HEK293T (cell line): ENCODE measurements around the gene CRADD.

ENCODE experiments used
- CTCF ChIA-PET: fragments of 350-600 bp; formaldehyde crosslinking; extraction: SDS; loops from one replicate; lab custom pipeline; 2021; ENCODE audit warnings: antibody characterized with exemption, inconsistent platforms; lab: Yijun Ruan, JAX
- POLR2A ChIA-PET: fragments of 350-600 bp; formaldehyde crosslinking; extraction: SDS; loops from one replicate; lab custom pipeline; 2020; ENCODE audit warnings: antibody characterized with exemption, inconsistent platforms; lab: Yijun Ruan, JAX
- DNase-seq: peaks from one replicate; pipeline ENCODE4 v3.0.0; 2012; ENCODE audit warnings: mixed read lengths; ENCODE audit errors: extremely low spot score
- ARNT ChIP-seq: fragments of 450-650 bp; IDR thresholded peaks from 2 replicates; pipeline ENCODE4 v1.6.1; 2017; ENCODE audit warnings: mild to moderate bottlenecking
- BHLHE40 ChIP-seq: fragments of 450-650 bp; IDR thresholded peaks from 2 replicates; pipeline ENCODE4 v1.6.1; 2016; ENCODE audit warnings: mild to moderate bottlenecking, moderate library complexity, borderline replicate concordance
- CTBP1 ChIP-seq: fragments of 450-650 bp; IDR thresholded peaks from 2 replicates; pipeline ENCODE4 v1.6.1; 2016; ENCODE audit warnings: borderline replicate concordance
- ELF4 ChIP-seq: fragments of 450-650 bp; IDR thresholded peaks from 2 replicates; pipeline ENCODE4 v1.6.1; 2017; ENCODE audit warnings: antibody characterized with exemption
- FOXA1 ChIP-seq: fragments of 450-650 bp; IDR thresholded peaks from 2 replicates; pipeline ENCODE4 v1.6.1; 2016; ENCODE audit warnings: mild to moderate bottlenecking
- FOXK2 ChIP-seq: fragments of 450-650 bp; IDR thresholded peaks from 2 replicates; pipeline ENCODE4 v1.6.1; 2016; ENCODE audit warnings: mild to moderate bottlenecking
- FOXM1 ChIP-seq: fragments of 450-650 bp; IDR thresholded peaks from 2 replicates; pipeline ENCODE4 v1.6.1; 2017; ENCODE audit warnings: mild to moderate bottlenecking, borderline replicate concordance
- HDGF ChIP-seq: fragments of 450-650 bp; IDR thresholded peaks from 2 replicates; pipeline ENCODE4 v1.6.1; 2017; ENCODE audit warnings: antibody characterized with exemption, borderline replicate concordance
- L3MBTL2 ChIP-seq: fragments of 450-650 bp; conservative IDR thresholded peaks from 2 replicates; pipeline ENCODE4 v1.6.1; 2016; ENCODE audit warnings: mild to moderate bottlenecking
- LEF1 ChIP-seq: fragments of 450-650 bp; IDR thresholded peaks from 2 replicates; pipeline ENCODE4 v1.6.1; 2017; ENCODE audit warnings: mild to moderate bottlenecking, borderline replicate concordance
- NFRKB ChIP-seq: fragments of 450-650 bp; IDR thresholded peaks from 2 replicates; pipeline ENCODE4 v1.6.1; 2016; ENCODE audit warnings: mild to moderate bottlenecking, moderate library complexity
- SP1 ChIP-seq: fragments of 450-650 bp; IDR thresholded peaks from 2 replicates; pipeline ENCODE4 v1.6.1; 2017
- SUZ12 ChIP-seq: fragments of 450-650 bp; IDR thresholded peaks from 2 replicates; pipeline ENCODE4 v1.6.1; 2016; ENCODE audit warnings: mild to moderate bottlenecking
- TARDBP ChIP-seq: fragments of 450-650 bp; IDR thresholded peaks from 2 replicates; pipeline ENCODE4 v1.6.1; 2016
- ZNF384 ChIP-seq: fragments of 450-650 bp; IDR thresholded peaks from 2 replicates; pipeline ENCODE4 v1.6.1; 2016
- TF ChIP-seq, protein P1 (sequence below): fragments of 450-650 bp; IDR thresholded peaks from 2 replicates; pipeline ENCODE4 v1.6.1; 2016

The CRADD gene

DNA sequence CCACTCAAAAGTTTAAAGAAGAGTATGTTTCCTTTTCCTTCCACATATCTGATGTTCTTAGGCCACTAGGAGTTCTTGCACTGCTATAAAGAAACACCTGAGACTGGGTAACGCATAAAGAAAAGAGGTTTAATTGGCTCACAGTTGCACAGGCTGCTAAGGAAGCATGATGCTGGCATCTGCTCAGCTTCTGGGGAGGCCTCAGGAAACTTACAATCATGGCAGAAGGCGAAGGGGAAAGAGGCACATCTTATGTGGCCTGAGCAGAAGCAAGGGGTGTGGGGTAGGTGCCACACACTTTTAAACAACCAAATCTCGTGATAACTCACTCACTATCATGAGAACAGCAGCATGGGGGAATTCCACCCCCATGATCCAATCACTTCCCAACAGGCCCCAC lies 7.7 kb upstream of the CRADD start:
- POLR2A ChIA-PET: no interaction called here
- DNase-seq: no peak
- CTCF ChIA-PET: no interaction called here
- no peak for TF ChIP-seq FOXK2
- TF ChIP-seq, protein P1, sequence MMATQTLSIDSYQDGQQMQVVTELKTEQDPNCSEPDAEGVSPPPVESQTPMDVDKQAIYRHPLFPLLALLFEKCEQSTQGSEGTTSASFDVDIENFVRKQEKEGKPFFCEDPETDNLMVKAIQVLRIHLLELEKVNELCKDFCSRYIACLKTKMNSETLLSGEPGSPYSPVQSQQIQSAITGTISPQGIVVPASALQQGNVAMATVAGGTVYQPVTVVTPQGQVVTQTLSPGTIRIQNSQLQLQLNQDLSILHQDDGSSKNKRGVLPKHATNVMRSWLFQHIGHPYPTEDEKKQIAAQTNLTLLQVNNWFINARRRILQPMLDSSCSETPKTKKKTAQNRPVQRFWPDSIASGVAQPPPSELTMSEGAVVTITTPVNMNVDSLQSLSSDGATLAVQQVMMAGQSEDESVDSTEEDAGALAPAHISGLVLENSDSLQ: no peak
- TF ChIP-seq NFRKB: no peak
- no peak for TF ChIP-seq CTBP1
- no peak for TF ChIP-seq L3MBTL2
- no peak for TF ChIP-seq HDGF
- no peak for TF ChIP-seq FOXM1
- no peak for TF ChIP-seq ELF4
- TF ChIP-seq FOXA1: no peak
- TF ChIP-seq ZNF384: no peak

- POLR2A ChIA-PET: no interaction called here
Observed at GRCh38 chr12:93670104-93670503, 7.1 kb upstream of the CRADD start.

DNA sequence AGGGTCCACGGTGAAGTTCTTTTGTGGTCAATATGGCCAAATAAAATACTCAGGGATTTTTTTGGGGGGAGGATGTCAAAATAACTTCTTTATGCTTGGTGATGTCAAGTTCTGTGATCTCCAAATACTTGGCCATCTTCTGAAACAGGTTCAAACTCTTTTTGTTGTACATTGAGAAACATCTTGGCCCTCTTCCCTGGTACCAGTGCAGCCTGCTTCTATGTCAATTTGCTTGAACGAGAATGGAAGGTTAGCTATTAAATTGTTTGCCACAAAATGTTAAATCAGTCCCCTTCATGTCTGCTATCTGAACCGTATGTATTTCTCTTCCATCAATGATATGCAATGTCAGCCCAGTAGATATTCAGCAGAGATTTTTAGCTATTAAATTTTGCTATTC lies 6.1 kb upstream of the CRADD start:
- no peak for DNase-seq
- ChIA-PET CTCF (no interaction called here), POLR2A (no interaction called here)
- TF ChIP-seq SUZ12 (no peak), ZNF384 (no peak), LEF1 (no peak), NFRKB (no peak), FOXM1 (no peak), ARNT (no peak), FOXK2 (no peak), BHLHE40 (no peak), HDGF (no peak), SP1 (no peak), ELF4 (no peak), L3MBTL2 (no peak), TARDBP (no peak), CTBP1 (no peak), FOXA1 (no peak)
- TF ChIP-seq, protein P1: no peak

More at GRCh38 chr12:93670104-93670503, 7.1 kb upstream of the CRADD start:
- DNase-seq: no peak
- TF ChIP-seq BHLHE40 (no peak), FOXK2 (no peak), FOXM1 (no peak), HDGF (no peak), SP1 (no peak), NFRKB (no peak), L3MBTL2 (no peak), ELF4 (no peak), LEF1 (no peak), SUZ12 (no peak), TARDBP (no peak), CTBP1 (no peak), FOXA1 (no peak), ARNT (no peak), ZNF384 (no peak)
- TF ChIP-seq, protein P1: no peak
- CTCF ChIA-PET: no interaction called here

GRCh38 chr12:93673084-93673483 lies 4.1 kb upstream of the CRADD start:
- CTCF ChIA-PET: no interaction called here
- no peak for TF ChIP-seq CTBP1
- TF ChIP-seq FOXK2: no peak
- no peak for TF ChIP-seq L3MBTL2
- TF ChIP-seq HDGF: no peak
- TF ChIP-seq ELF4: no peak
- TF ChIP-seq FOXA1: no peak
- TF ChIP-seq NFRKB: no peak
- TF ChIP-seq BHLHE40: no peak
- no peak for TF ChIP-seq SUZ12
- no peak for TF ChIP-seq LEF1
- TF ChIP-seq ARNT: no peak
- no peak for TF ChIP-seq ZNF384
- TF ChIP-seq TARDBP: no peak
- no peak for DNase-seq
- POLR2A ChIA-PET: no interaction called here

- no peak for TF ChIP-seq FOXA1
- no peak for TF ChIP-seq FOXK2
- no peak for TF ChIP-seq FOXM1
- no peak for TF ChIP-seq ARNT
- TF ChIP-seq NFRKB: no peak
- no peak for TF ChIP-seq BHLHE40
- TF ChIP-seq HDGF: no peak
- no peak for TF ChIP-seq ZNF384
- TF ChIP-seq LEF1: no peak
- no peak for TF ChIP-seq TARDBP
- TF ChIP-seq SP1: no peak
- TF ChIP-seq L3MBTL2: no peak
- no peak for DNase-seq
- POLR2A ChIA-PET: no interaction called here
- CTCF ChIA-PET: no interaction called here
Observed at GRCh38 chr12:93674386-93674785, 2.8 kb upstream of the CRADD start.
